HEK293 (cell line): Measurements from ENCODE around the gene TMEM247.

Experiments used
- TCF7L2 ChIP-seq: IDR thresholded peaks from 2 replicates; pipeline ENCODE4 v1.6.1; 2011; ENCODE audit warnings: low read depth, mild to moderate bottlenecking, inconsistent platforms, low read length, moderate library complexity, borderline replicate concordance
- ZNF274 ChIP-seq, 2 experiments: fragments of 200-500 bp in 1 of 2; fragments of 450-650 bp in 1 of 2; sonication (Bioruptor generic) in 1 of 2; formaldehyde crosslinking in 1 of 2; IDR thresholded peaks; 2 replicates each; pipeline versions ENCODE4 v1.5.1 to v1.6.1; 2014 to 2016; ENCODE audit warnings: borderline replicate concordance in 1 of 2, inconsistent platforms in 1 of 2, low read length in 1 of 2, missing biosample characterization in 1 of 2, missing genetic modification characterization in 1 of 2
- ZNF510 ChIP-seq: fragments of 450-650 bp; formaldehyde crosslinking; IDR thresholded peaks from 2 replicates; pipeline ENCODE4 v1.5.1; 2018; ENCODE audit warnings: mild to moderate bottlenecking, missing genetic modification characterization, missing biosample characterization; ENCODE audit not compliant: insufficient replicate concordance
- TF ChIP-seq, protein P1 (sequence below): fragments of 450-650 bp; formaldehyde crosslinking; IDR thresholded peaks from 2 replicates; pipeline ENCODE4 v1.5.1; 2016; ENCODE audit warnings: missing biosample characterization, missing genetic modification characterization
- TF ChIP-seq, protein P2 (sequence below): fragments of 450-650 bp; formaldehyde crosslinking; IDR thresholded peaks from 2 replicates; pipeline ENCODE4 v1.5.1; 2016; ENCODE audit warnings: missing biosample characterization, missing genetic modification characterization, borderline replicate concordance
- TF ChIP-seq, protein P3 (sequence below): fragments of 450-650 bp; formaldehyde crosslinking; IDR thresholded peaks from 2 replicates; pipeline ENCODE4 v1.5.1; 2016; ENCODE audit warnings: missing biosample characterization, missing genetic modification characterization

DNA sequence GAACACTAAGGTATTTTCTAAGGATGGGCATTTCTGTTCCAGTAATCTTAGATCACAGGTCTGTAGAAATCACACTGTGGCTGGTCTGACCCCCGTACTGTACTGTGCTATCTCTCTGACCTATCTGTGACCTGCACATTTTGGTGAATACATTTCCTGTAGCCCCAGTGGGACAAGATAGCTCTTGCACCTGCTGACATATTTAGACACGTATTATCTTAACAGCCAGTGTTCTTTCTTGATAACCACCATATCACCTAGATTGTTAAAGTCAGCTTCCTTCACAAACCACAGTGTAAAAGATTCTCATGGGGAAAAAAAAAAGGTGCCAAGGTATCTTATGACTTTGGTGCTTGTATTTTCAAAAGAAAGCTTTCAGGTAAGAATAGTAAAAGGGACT lies 39.8 kb upstream of the TMEM247 start:
- TF ChIP-seq, protein P1, sequence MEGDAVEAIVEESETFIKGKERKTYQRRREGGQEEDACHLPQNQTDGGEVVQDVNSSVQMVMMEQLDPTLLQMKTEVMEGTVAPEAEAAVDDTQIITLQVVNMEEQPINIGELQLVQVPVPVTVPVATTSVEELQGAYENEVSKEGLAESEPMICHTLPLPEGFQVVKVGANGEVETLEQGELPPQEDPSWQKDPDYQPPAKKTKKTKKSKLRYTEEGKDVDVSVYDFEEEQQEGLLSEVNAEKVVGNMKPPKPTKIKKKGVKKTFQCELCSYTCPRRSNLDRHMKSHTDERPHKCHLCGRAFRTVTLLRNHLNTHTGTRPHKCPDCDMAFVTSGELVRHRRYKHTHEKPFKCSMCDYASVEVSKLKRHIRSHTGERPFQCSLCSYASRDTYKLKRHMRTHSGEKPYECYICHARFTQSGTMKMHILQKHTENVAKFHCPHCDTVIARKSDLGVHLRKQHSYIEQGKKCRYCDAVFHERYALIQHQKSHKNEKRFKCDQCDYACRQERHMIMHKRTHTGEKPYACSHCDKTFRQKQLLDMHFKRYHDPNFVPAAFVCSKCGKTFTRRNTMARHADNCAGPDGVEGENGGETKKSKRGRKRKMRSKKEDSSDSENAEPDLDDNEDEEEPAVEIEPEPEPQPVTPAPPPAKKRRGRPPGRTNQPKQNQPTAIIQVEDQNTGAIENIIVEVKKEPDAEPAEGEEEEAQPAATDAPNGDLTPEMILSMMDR (tag by site-specific recombination): no peak
- TF ChIP-seq TCF7L2 (no peak), ZNF510 (tag by site-specific recombination) (no peak), ZNF274 (IDR thresholded peaks at IDR 0.05; ENCODE audit: low read length) (no peak), ZNF274 (tag by site-specific recombination; IDR thresholded peaks at IDR 0.05; ENCODE audit: borderline replicate concordance) (no peak)
- TF ChIP-seq, protein P2, sequence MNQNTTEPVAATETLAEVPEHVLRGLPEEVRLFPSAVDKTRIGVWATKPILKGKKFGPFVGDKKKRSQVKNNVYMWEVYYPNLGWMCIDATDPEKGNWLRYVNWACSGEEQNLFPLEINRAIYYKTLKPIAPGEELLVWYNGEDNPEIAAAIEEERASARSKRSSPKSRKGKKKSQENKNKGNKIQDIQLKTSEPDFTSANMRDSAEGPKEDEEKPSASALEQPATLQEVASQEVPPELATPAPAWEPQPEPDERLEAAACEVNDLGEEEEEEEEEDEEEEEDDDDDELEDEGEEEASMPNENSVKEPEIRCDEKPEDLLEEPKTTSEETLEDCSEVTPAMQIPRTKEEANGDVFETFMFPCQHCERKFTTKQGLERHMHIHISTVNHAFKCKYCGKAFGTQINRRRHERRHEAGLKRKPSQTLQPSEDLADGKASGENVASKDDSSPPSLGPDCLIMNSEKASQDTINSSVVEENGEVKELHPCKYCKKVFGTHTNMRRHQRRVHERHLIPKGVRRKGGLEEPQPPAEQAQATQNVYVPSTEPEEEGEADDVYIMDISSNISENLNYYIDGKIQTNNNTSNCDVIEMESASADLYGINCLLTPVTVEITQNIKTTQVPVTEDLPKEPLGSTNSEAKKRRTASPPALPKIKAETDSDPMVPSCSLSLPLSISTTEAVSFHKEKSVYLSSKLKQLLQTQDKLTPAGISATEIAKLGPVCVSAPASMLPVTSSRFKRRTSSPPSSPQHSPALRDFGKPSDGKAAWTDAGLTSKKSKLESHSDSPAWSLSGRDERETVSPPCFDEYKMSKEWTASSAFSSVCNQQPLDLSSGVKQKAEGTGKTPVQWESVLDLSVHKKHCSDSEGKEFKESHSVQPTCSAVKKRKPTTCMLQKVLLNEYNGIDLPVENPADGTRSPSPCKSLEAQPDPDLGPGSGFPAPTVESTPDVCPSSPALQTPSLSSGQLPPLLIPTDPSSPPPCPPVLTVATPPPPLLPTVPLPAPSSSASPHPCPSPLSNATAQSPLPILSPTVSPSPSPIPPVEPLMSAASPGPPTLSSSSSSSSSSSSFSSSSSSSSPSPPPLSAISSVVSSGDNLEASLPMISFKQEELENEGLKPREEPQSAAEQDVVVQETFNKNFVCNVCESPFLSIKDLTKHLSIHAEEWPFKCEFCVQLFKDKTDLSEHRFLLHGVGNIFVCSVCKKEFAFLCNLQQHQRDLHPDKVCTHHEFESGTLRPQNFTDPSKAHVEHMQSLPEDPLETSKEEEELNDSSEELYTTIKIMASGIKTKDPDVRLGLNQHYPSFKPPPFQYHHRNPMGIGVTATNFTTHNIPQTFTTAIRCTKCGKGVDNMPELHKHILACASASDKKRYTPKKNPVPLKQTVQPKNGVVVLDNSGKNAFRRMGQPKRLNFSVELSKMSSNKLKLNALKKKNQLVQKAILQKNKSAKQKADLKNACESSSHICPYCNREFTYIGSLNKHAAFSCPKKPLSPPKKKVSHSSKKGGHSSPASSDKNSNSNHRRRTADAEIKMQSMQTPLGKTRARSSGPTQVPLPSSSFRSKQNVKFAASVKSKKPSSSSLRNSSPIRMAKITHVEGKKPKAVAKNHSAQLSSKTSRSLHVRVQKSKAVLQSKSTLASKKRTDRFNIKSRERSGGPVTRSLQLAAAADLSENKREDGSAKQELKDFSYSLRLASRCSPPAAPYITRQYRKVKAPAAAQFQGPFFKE (tag by site-specific recombination): no peak
- TF ChIP-seq, protein P3, sequence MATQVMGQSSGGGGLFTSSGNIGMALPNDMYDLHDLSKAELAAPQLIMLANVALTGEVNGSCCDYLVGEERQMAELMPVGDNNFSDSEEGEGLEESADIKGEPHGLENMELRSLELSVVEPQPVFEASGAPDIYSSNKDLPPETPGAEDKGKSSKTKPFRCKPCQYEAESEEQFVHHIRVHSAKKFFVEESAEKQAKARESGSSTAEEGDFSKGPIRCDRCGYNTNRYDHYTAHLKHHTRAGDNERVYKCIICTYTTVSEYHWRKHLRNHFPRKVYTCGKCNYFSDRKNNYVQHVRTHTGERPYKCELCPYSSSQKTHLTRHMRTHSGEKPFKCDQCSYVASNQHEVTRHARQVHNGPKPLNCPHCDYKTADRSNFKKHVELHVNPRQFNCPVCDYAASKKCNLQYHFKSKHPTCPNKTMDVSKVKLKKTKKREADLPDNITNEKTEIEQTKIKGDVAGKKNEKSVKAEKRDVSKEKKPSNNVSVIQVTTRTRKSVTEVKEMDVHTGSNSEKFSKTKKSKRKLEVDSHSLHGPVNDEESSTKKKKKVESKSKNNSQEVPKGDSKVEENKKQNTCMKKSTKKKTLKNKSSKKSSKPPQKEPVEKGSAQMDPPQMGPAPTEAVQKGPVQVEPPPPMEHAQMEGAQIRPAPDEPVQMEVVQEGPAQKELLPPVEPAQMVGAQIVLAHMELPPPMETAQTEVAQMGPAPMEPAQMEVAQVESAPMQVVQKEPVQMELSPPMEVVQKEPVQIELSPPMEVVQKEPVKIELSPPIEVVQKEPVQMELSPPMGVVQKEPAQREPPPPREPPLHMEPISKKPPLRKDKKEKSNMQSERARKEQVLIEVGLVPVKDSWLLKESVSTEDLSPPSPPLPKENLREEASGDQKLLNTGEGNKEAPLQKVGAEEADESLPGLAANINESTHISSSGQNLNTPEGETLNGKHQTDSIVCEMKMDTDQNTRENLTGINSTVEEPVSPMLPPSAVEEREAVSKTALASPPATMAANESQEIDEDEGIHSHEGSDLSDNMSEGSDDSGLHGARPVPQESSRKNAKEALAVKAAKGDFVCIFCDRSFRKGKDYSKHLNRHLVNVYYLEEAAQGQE (tag by site-specific recombination): no peak
